ENCODE results near the gene SHCBP1L. TPM values are rescaled to one million over a fixed set of nuclear protein-coding genes. Genes with fewer than 3 reads are reported as not detected.

The SHCBP1L gene
- not detected in 2 replicates for total RNA-seq

DNA sequence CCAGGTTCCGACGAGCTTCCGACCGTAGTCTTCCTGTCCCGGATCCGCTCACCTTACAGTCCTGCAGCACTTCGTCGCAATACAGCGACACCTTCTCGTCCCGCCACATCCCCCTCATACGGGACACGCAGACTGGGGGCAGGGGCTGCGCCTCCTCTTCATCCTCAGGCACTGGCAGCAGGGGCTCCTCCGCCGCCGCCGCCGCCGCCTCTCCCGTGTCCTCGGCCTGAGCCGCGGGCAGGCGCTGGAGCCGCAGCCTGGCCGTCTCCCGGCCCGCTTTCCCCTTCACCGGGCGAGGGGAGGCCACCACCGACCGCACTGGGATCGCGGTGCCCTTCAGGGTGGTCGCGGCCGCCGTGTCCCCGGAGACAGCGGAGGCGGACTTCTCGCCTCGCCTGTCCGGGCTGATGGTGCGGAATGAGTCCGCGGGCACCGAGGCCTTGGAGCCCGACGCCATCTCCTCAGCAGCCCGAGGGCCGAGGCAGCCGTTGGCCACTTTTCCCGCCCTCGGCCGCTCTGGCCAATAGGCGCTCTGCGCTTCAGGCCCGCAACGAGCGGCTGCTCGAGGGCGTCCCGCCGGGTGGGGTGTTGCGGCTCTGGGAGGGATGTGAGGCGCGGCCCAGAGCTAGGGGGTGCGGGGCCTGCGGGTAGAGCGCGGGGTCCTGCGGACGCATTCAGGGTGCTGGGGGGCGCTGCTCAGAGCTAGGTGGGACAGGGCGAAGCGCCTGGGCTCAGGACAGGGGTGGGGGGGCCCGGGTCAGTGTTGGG, at the start of gene SHCBP1L:
Gene SHCBP1L (minus strand): TSS at position 490 of the 768 bp plus-strand sequence. CDS start 33 bp downstream, at position 457.

Small RNA genes within 50 kb of the gene (small RNA-seq; reads per million reads assigned to genes)
- gene HMGN1P4 (not detected), gene RNU6-41P (not detected)

Other genes starting within 250 kb of the SHCBP1L start
- 1.4 and 5.1 TPM in 2 replicates for gene NPL, start 163.4 kb downstream of the SHCBP1L start, total RNA-seq
- gene DHX9, start 113.8 kb downstream of the SHCBP1L start, total RNA-seq: 120 and 197 TPM in 2 replicates
- 598 and 810 TPM in 2 replicates for gene LAMC1, start 70.3 kb upstream of the SHCBP1L start, total RNA-seq
- gene LAMC2, start 233.1 kb upstream of the SHCBP1L start, total RNA-seq: 4.7 and 6.6 TPM in 2 replicates

Data from subcutaneous preadipocyte (primary cell).